HepG2 (cell line): Measurements from ENCODE around the gene NT5C1B. TPM values are rescaled to one million over a fixed set of nuclear protein-coding genes. Genes with fewer than 3 reads are reported as not detected.

Experiments
- AGO1 ChIP-seq: fragments of 200-400 bp; formaldehyde crosslinking; IDR thresholded peaks from 2 replicates; pipeline ENCODE4 v1.6.1; 2017; ENCODE audit warnings: mild to moderate bottlenecking, low read depth, low read length, moderate library complexity; ENCODE audit not compliant: poor library complexity, severe bottlenecking
- IKZF1 ChIP-seq: fragments of 450-650 bp; IDR thresholded peaks from 2 replicates; pipeline ENCODE4 v1.7.1; 2016
- MAF1 ChIP-seq: sonication (generic); formaldehyde crosslinking; IDR thresholded peaks from 2 replicates; pipeline ENCODE4 v1.5.0; 2020; ENCODE audit warnings: missing genetic modification reagents, borderline replicate concordance
- RFXAP ChIP-seq: sonication (generic); formaldehyde crosslinking; IDR thresholded peaks from 2 replicates; pipeline ENCODE4 v1.4.0; 2020; ENCODE audit warnings: missing genetic modification reagents, borderline replicate concordance
- SIN3B ChIP-seq: fragments of 150-350 bp; IDR thresholded peaks from 2 replicates; pipeline ENCODE4 v1.6.1; 2014; ENCODE audit warnings: low read length
- ZBTB4 ChIP-seq: sonication (generic); formaldehyde crosslinking; IDR thresholded peaks from 2 replicates; pipeline ENCODE4 v1.4.0; 2020; ENCODE audit warnings: missing genetic modification reagents, mild to moderate bottlenecking, borderline replicate concordance
- ZNF501 ChIP-seq: sonication (generic); formaldehyde crosslinking; IDR thresholded peaks from 2 replicates; pipeline ENCODE4 v1.5.1; 2020; ENCODE audit warnings: mild to moderate bottlenecking, moderate library complexity, missing genetic modification reagents
- ZNF513 ChIP-seq: sonication (generic); formaldehyde crosslinking; conservative IDR thresholded peaks from 2 replicates; pipeline ENCODE4 v1.5.0; 2020; ENCODE audit warnings: missing genetic modification reagents
- ZNF761 ChIP-seq: sonication (generic); formaldehyde crosslinking; conservative IDR thresholded peaks from 2 replicates; pipeline ENCODE4 v1.4.0; 2020; ENCODE audit warnings: mild to moderate bottlenecking, missing genetic modification reagents
- ZNF777 ChIP-seq: sonication (generic); formaldehyde crosslinking; IDR thresholded peaks from 2 replicates; pipeline ENCODE4 v1.4.0; 2020; ENCODE audit warnings: missing genetic modification reagents
- ZNF782 ChIP-seq: sonication (generic); formaldehyde crosslinking; IDR thresholded peaks from 2 replicates; pipeline ENCODE4 v1.4.0; 2020; ENCODE audit warnings: missing genetic modification reagents, mild to moderate bottlenecking, borderline replicate concordance
- ZNF841 ChIP-seq: sonication (generic); formaldehyde crosslinking; IDR thresholded peaks from 2 replicates; pipeline ENCODE4 v1.8.1; 2023; ENCODE audit warnings: missing genetic modification reagents, borderline replicate concordance
- ZUFSP ChIP-seq: sonication (generic); formaldehyde crosslinking; IDR thresholded peaks from 2 replicates; pipeline ENCODE4 v1.9.0; 2021; ENCODE audit warnings: missing genetic modification reagents, mild to moderate bottlenecking, borderline replicate concordance
- polyA plus RNA-seq, 8 experiments: library from polyadenylated mRNA; depleted of rRNA in 3 of 8; stranded (reverse) in 7 of 8; unstranded in 1 of 8; fragments of >200 nt; fragmentation: Illumina TruSeq in 4 of 8; extraction: Trizol in 4 of 8; gene quantifications; 2 replicates each; pipeline versions ENCODE4 v1.2.1 to v1.2.3, GENCODE V29; 2011 to 2016; ENCODE audit warnings: low read depth in 4 of 8, missing spikeins in 1 of 8, mixed read lengths in 1 of 8; ENCODE audit not compliant: insufficient read depth in 1 of 8
- total RNA-seq, 5 experiments: library from RNA; depleted of rRNA; stranded (reverse); fragments of >200 nt; fragmentation: Illumina TruSeq; extraction: Trizol; gene quantifications; 2 replicates each; pipeline ENCODE4 v1.2.3, GENCODE V29; 2016; ENCODE audit warnings: low read depth in 1 of 5
- TF ChIP-seq, protein P1 (sequence below): sonication (generic); formaldehyde crosslinking; IDR thresholded peaks from 2 replicates; pipeline ENCODE4 v1.4.0; 2020; ENCODE audit warnings: mild to moderate bottlenecking, missing genetic modification reagents
- TF ChIP-seq, protein P2 (sequence below): sonication (generic); formaldehyde crosslinking; IDR thresholded peaks from 2 replicates; pipeline ENCODE4 v1.5.0; 2020; ENCODE audit warnings: mild to moderate bottlenecking, missing genetic modification reagents
- TF ChIP-seq, protein P3 (sequence below), 2 experiments: fragments of 450-650 bp in 1 of 2; sonication (generic) in 1 of 2; formaldehyde crosslinking; IDR thresholded peaks; 2 replicates each; pipeline versions ENCODE4 v1.5.0 to v1.8.0; 2020 to 2022; ENCODE audit warnings: mild to moderate bottlenecking in 1 of 2, missing genetic modification reagents in 1 of 2

The NT5C1B gene
- total and polyA plus RNA-seq, 2 of the 13 experiments (the other 11 are each of a cell fraction or from before 2014, with no cell fraction given): not detected

DNA sequence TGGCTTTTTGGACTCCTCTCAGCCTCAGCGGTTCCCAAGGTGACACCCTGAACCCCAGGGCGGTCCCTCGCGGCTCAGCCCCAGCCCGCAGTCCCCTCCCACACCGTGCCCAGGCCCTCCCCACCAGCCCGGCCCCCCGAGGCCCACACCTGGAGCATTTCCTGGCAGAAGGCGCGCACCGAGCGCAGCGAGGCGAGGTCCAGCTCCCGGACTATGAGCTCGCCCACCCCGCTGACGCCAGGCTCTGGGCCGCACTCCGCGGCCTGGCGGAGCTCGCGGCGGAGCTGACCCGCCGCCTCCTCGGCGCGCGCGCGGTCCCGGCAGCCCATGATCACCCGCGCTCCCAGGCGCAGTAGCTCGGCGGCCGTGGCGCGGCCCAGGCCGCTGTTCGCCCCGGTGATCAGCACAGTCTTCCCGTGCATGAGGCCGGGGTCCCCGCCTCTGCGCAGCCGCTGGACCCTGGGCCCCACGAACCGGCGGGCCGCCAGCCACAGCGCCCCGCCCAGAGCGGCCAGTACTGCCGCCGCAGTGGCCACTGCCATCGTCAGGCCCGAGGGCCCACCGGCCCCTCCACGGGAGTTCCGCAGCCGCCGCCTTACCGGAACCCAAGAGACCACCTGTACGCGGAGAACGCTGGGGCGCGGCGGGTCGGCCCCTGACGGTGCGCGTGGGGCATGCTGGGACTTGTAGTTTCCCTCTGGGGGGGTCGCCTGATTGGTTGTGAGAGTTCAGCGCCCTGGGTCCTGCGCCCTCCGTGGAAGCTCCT is 29.2 kb downstream of the NT5C1B start, which contains the start of gene RDH14 (continued):
- TF ChIP-seq MAF1 (CRISPR knock-in tag): no peak
- TF ChIP-seq ZBTB4 (CRISPR knock-in tag): no peak; the same call in 1 of the 2 replicates
- peak; percentile 73 for TF ChIP-seq AGO1
- TF ChIP-seq, protein P1, sequence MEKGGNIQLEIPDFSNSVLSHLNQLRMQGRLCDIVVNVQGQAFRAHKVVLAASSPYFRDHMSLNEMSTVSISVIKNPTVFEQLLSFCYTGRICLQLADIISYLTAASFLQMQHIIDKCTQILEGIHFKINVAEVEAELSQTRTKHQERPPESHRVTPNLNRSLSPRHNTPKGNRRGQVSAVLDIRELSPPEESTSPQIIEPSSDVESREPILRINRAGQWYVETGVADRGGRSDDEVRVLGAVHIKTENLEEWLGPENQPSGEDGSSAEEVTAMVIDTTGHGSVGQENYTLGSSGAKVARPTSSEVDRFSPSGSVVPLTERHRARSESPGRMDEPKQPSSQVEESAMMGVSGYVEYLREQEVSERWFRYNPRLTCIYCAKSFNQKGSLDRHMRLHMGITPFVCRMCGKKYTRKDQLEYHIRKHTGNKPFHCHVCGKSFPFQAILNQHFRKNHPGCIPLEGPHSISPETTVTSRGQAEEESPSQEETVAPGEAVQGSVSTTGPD (CRISPR knock-in tag): no peak
- TF ChIP-seq, protein P2, sequence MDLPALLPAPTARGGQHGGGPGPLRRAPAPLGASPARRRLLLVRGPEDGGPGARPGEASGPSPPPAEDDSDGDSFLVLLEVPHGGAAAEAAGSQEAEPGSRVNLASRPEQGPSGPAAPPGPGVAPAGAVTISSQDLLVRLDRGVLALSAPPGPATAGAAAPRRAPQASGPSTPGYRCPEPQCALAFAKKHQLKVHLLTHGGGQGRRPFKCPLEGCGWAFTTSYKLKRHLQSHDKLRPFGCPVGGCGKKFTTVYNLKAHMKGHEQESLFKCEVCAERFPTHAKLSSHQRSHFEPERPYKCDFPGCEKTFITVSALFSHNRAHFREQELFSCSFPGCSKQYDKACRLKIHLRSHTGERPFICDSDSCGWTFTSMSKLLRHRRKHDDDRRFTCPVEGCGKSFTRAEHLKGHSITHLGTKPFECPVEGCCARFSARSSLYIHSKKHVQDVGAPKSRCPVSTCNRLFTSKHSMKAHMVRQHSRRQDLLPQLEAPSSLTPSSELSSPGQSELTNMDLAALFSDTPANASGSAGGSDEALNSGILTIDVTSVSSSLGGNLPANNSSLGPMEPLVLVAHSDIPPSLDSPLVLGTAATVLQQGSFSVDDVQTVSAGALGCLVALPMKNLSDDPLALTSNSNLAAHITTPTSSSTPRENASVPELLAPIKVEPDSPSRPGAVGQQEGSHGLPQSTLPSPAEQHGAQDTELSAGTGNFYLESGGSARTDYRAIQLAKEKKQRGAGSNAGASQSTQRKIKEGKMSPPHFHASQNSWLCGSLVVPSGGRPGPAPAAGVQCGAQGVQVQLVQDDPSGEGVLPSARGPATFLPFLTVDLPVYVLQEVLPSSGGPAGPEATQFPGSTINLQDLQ (CRISPR knock-in tag): no peak
- 0 out of 2 replicates have a peak, but pooled peaks have one; percentile 77 for TF ChIP-seq ZNF841 (CRISPR knock-in tag)
- peak; percentile 77 for TF ChIP-seq ZNF777
- TF ChIP-seq ZNF761 (CRISPR knock-in tag): peak; percentile 84
- TF ChIP-seq, protein P3, sequence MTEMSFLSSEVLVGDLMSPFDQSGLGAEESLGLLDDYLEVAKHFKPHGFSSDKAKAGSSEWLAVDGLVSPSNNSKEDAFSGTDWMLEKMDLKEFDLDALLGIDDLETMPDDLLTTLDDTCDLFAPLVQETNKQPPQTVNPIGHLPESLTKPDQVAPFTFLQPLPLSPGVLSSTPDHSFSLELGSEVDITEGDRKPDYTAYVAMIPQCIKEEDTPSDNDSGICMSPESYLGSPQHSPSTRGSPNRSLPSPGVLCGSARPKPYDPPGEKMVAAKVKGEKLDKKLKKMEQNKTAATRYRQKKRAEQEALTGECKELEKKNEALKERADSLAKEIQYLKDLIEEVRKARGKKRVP (CRISPR knock-in tag; IDR thresholded peaks at IDR 0.05): peak in 1 of 2 experiments; percentile 56; a peak in 2 of 4 replicates
- no peak for TF ChIP-seq SIN3B
- TF ChIP-seq ZUFSP: no peak
- peak; percentile 94; the same call in 1 of the 2 replicates for TF ChIP-seq ZNF513
- peak; percentile 75 for TF ChIP-seq RFXAP (CRISPR knock-in tag)
- TF ChIP-seq ZNF782 (CRISPR knock-in tag): peak; percentile 83
- TF ChIP-seq IKZF1: no peak
- peak; percentile 98 for TF ChIP-seq ZNF501 (CRISPR knock-in tag)
